HG02973 (cell line): ENCODE measurements around the gene CNOT1.
"Not testable (repeated sequence)": the region's sequence is repeated elsewhere in the genome, so short reads cannot be mapped to it uniquely, and the experiment has no call there.

Source experiments
- ATAC-seq: cut with Tn5 transposase; IDR thresholded peaks from one replicate; pipeline ENCODE4 v1.9.1; 2021; ENCODE audit warnings: moderate library complexity; ENCODE audit not compliant: unreplicated experiment

CNOT1 gene

GRCh38 chr16:58503863-58504688 is 125.5 kb downstream of the CNOT1 start:
- ATAC-seq, result no peak

GRCh38 chr16:58503166-58503862 is 126.3 kb downstream of the CNOT1 start:
- no peak for ATAC-seq

GRCh38 chr16:58502217-58502921 is 127.3 kb downstream of the CNOT1 start:
- ATAC-seq, result no peak

- ATAC-seq, result no peak
Measured at GRCh38 chr16:58501242-58502131, 128.1 kb downstream of the CNOT1 start.

- no peak for ATAC-seq
Measured at GRCh38 chr16:58500430-58501241, 129.0 kb downstream of the CNOT1 start.

GRCh38 chr16:58499615-58500351 is 129.8 kb downstream of the CNOT1 start, which contains the start of gene NDRG4:
TSS of gene NDRG4 (plus strand) at chr16:58500143. CDS start at chr16:58500249, 106 bp downstream.
- peak; percentile 42 for ATAC-seq

- no peak for ATAC-seq
Measured at GRCh38 chr16:58499092-58499511, 130.5 kb downstream of the CNOT1 start.

- no peak for ATAC-seq
Measured at GRCh38 chr16:58498341-58499091, 131.1 kb downstream of the CNOT1 start.

GRCh38 chr16:58497935-58498334 is 131.7 kb downstream of the CNOT1 start:
- no peak for ATAC-seq

- no peak for ATAC-seq
Measured at GRCh38 chr16:58497468-58497867, 132.2 kb downstream of the CNOT1 start.

GRCh38 chr16:58495521-58496331 is 133.9 kb downstream of the CNOT1 start:
- no peak for ATAC-seq

GRCh38 chr16:58494981-58495520 is 134.6 kb downstream of the CNOT1 start:
- peak; percentile 75 for ATAC-seq

GRCh38 chr16:58493756-58494431 is 135.7 kb downstream of the CNOT1 start:
- ATAC-seq, result no peak

- no peak for ATAC-seq
Measured at GRCh38 chr16:58492735-58493134, 136.9 kb downstream of the CNOT1 start.

- no peak for ATAC-seq
Measured at GRCh38 chr16:58492066-58492465, 137.6 kb downstream of the CNOT1 start.

- ATAC-seq, result not testable (repeated sequence)
Measured at GRCh38 chr16:58490539-58490938, 139.1 kb downstream of the CNOT1 start.

- no peak for ATAC-seq
Measured at GRCh38 chr16:58490065-58490464, 139.6 kb downstream of the CNOT1 start.
